Nephron (organoid): ENCODE measurements around the gene CDH13.

Experiments used
- H3K27ac Mint-ChIP-seq, 3 experiments: 2 replicates each; pipeline ENCODE4 v1.8.0; 2020; ENCODE audit warnings: mixed read lengths in 3 of 3, mild to moderate bottlenecking in 2 of 3, moderate library complexity in 1 of 3
- H3K27me3 Mint-ChIP-seq: 2 replicates; pipeline ENCODE4 v1.8.0; 2021; ENCODE audit warnings: low read depth, mild to moderate bottlenecking, moderate library complexity, mixed read lengths
- H3K36me3 Mint-ChIP-seq: 2 replicates; pipeline ENCODE4 v1.8.0; 2020; ENCODE audit warnings: low read depth, mixed read lengths
- H3K4me1 Mint-ChIP-seq: 2 replicates; pipeline ENCODE4 v1.8.0; 2020; ENCODE audit warnings: mixed read lengths
- H3K4me3 Mint-ChIP-seq, 3 experiments: 2 replicates each; pipeline ENCODE4 v1.8.0; 2020; ENCODE audit warnings: mild to moderate bottlenecking in 3 of 3, mixed read lengths in 3 of 3, moderate library complexity in 2 of 3
- H3K9me3 Mint-ChIP-seq: 2 replicates; pipeline ENCODE4 v1.8.0; 2020; ENCODE audit warnings: mixed read lengths
- TF ChIP-seq, protein P1 (sequence below), 3 experiments: fragments of 200-600 bp; sonication (generic); IDR thresholded peaks; one replicate each; pipeline ENCODE4 v1.5.0; 2021; ENCODE audit warnings: antibody characterized with exemption in 3 of 3; ENCODE audit not compliant: unreplicated experiment in 3 of 3

The CDH13 gene

DNA sequence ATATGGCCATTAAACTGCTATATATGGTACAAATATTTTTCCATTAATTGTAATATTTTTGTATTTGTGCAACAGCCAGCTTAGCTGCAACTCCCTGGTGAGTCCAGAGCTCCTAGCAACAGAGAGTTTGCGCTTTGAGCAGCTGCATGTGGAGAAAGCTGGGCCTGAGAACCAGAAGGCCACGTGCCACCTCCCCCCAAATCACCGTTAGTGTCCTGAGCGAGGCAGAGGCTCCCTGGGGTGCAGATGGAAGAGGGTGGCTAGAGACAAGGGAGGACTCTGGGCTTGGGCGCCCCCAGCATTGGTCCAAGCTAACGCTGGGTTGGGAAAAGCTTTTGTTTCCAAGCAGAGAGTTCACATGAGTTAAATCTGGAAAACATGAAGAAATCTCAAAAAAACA lies 1222.7 kb downstream of the CDH13 start:
- Mint-ChIP-seq H3K27me3 (no peaks in the 10 kb centered on the region), H3K4me3 (no peak overlapping the region), H3K36me3 (no peaks in the 10 kb centered on the region), H3K27ac (no peak overlapping the region), H3K9me3 (no peaks in the 10 kb centered on the region), H3K4me1 (no peaks in the 10 kb centered on the region)
- TF ChIP-seq, protein P1, sequence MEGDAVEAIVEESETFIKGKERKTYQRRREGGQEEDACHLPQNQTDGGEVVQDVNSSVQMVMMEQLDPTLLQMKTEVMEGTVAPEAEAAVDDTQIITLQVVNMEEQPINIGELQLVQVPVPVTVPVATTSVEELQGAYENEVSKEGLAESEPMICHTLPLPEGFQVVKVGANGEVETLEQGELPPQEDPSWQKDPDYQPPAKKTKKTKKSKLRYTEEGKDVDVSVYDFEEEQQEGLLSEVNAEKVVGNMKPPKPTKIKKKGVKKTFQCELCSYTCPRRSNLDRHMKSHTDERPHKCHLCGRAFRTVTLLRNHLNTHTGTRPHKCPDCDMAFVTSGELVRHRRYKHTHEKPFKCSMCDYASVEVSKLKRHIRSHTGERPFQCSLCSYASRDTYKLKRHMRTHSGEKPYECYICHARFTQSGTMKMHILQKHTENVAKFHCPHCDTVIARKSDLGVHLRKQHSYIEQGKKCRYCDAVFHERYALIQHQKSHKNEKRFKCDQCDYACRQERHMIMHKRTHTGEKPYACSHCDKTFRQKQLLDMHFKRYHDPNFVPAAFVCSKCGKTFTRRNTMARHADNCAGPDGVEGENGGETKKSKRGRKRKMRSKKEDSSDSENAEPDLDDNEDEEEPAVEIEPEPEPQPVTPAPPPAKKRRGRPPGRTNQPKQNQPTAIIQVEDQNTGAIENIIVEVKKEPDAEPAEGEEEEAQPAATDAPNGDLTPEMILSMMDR (IDR thresholded peaks at IDR 0.05; ENCODE audit: unreplicated experiment in 3 of 3): no peak
